LoVo (cell line): ENCODE results near the gene CAPN1.
"Not testable (repeated sequence)": the region's sequence is repeated elsewhere in the genome, so short reads cannot be mapped to it uniquely, and the experiment has no call there.

Experiments used
- DNase-seq: peaks from one replicate; pipeline ENCODE4 v3.0.0-alpha.2; 2016; ENCODE audit warnings: low spot score

Gene CAPN1

DNA sequence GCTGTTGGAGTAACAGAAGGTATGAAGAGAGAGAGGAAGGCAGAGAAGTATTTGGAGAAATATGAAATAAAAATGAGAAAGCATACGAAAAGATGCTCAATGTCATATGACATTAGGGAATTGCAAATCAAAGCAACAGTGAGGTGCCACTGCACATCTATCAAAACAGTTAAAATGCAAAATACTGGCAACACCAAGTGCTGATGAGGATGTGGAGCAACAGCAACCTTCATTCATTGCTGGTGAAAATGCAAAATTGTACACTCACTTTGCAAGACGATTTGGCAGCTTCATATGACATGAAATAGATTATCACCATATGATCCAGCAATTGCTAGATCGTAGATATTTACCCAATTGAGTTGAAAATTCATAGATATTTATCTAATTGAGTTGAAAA is 21.1 kb upstream of the CAPN1 start:
- no peak for DNase-seq

DNA sequence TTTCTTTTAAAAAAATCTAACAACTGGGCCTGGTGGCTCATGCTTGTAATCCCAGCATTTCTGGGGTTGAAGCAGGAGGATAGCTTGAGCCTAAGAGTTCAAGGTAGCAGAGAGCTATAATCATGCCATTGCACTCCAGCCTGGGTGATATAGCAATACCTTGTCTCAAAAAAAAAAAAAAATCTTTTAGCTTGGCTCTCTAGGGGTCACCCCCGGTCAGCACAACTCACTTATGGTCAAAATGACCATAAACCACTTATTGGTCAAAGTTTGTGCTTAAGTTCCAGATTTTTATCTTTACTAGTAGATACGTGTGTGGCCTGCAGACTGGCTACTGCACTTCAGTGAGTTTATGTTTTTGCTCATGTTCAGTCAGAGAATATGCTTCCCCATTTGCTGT is 18.0 kb upstream of the CAPN1 start:
- DNase-seq = no peak

- no peak for DNase-seq
These were observed 16.1 kb upstream of the CAPN1 start for GRCh38 chr11:65165410-65166317.

GRCh38 chr11:65166893-65167292 is 14.8 kb upstream of the CAPN1 start:
- no peak for DNase-seq

- no peak for DNase-seq
These were observed 14.1 kb upstream of the CAPN1 start for GRCh38 chr11:65167656-65168055.

- DNase-seq = no peak
These were observed 12.5 kb upstream of the CAPN1 start for GRCh38 chr11:65169164-65169641.

- no peak for DNase-seq
These were observed 11.6 kb upstream of the CAPN1 start, which contains the start of gene SPDYC for GRCh38 chr11:65170058-65170534. SPDYC (plus strand) TSS chr11:65170233; CDS start chr11:65171358, 1,125 bp downstream.

- DNase-seq = no peak
These were observed 9.1 kb upstream of the CAPN1 start for GRCh38 chr11:65172600-65172999.

- DNase-seq = not testable (repeated sequence)
These were observed 7.1 kb upstream of the CAPN1 start for GRCh38 chr11:65174571-65175010.

GRCh38 chr11:65180877-65181568 is 705 bp upstream of the CAPN1 start:
- DNase-seq = peak; percentile 81

- DNase-seq = peak; percentile 32
These were observed 786 bp downstream of the CAPN1 start for GRCh38 chr11:65182258-65183170.

- DNase-seq = no peak
These were observed 1.6 kb downstream of the CAPN1 start for GRCh38 chr11:65183201-65183891.

- DNase-seq = no peak
These were observed 2.4 kb downstream of the CAPN1 start for GRCh38 chr11:65184146-65184545.

- DNase-seq = no peak
These were observed 3.4 kb downstream of the CAPN1 start for GRCh38 chr11:65185171-65185570.

DNA sequence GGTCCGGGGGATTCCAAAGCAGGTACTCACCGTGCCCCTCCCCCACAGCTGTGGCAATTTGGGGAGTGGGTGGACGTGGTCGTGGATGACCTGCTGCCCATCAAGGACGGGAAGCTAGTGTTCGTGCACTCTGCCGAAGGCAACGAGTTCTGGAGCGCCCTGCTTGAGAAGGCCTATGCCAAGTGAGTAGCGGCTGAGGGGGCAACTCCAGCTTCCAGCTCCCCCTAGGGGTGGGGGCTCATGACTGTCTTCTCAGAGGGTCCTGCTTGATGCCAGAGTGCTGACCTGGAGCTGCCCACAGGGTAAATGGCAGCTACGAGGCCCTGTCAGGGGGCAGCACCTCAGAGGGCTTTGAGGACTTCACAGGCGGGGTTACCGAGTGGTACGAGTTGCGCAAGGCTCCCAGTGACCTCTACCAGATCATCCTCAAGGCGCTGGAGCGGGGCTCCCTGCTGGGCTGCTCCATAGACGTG is 4.2 kb downstream of the CAPN1 start:
- no peak for DNase-seq

DNA sequence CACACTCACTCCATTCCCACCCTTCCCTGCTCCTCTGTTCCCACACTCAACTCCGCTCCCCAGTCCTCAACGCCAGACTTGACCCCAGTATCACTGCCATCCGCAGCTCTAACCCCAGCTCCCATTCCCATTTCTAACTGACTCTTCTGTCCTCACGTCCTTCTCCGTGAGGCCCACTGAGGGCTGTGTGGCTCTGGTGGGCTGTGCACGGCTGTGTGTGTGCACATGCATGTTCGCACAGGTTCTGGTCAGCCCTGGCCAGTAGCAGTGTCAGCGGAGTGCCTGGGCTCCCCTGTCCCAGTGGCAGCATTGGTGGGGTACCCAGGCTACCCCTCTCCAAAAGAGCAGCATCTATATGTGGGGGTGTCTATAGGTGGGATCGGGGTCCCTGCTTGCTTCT is 5.0 kb downstream of the CAPN1 start:
- no peak for DNase-seq

DNA sequence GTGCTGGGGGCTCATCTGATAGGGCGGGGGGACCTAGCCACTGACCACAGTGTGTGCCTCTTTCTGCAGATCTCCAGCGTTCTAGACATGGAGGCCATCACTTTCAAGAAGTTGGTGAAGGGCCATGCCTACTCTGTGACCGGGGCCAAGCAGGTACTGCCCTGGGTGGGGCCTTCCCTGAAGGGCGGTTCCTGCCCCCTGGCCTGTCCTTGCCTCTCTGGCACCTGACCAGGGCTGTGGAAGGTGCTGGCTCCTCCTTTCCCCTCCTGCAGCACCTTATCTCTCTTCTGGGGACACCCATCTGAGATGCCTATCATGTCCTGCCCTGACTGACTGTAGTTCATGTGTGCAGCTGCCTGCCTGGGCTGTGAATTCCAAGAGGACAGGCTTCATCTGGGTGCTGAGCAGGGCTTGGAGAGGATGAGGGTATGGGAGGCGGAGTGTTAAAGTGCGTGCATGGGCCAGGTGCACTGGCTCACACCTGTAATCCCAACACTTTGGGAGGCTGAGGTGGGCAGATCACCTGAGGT is 5.5 kb downstream of the CAPN1 start:
- no peak for DNase-seq

GRCh38 chr11:65187971-65188461 is 6.3 kb downstream of the CAPN1 start:
- no peak for DNase-seq

- DNase-seq = no peak
These were observed 6.8 kb downstream of the CAPN1 start for GRCh38 chr11:65188486-65188885.

- no peak for DNase-seq
These were observed 7.5 kb downstream of the CAPN1 start for GRCh38 chr11:65189191-65189590.

GRCh38 chr11:65194564-65194963 is 12.8 kb downstream of the CAPN1 start:
- no peak for DNase-seq
